Glutamatergic neuron (in vitro differentiated cells): Measurements from ENCODE around the gene PSMD9. TPM values are rescaled to one million over a fixed set of nuclear protein-coding genes. Genes with fewer than 3 reads are reported as not detected.

ENCODE experiments used
- DNase-seq: peaks from one replicate; pipeline ENCODE4 v3.0.0; 2022
- H3K27ac Mint-ChIP-seq: one replicate; pipeline ENCODE4 v1.8.0; 2020; ENCODE audit warnings: mild to moderate bottlenecking, mixed read lengths, inconsistent platforms; ENCODE audit not compliant: unreplicated experiment
- H3K27me3 Mint-ChIP-seq: one replicate; pipeline ENCODE4 v1.8.0; 2020; ENCODE audit warnings: mild to moderate bottlenecking, moderate library complexity, mixed read lengths, inconsistent platforms; ENCODE audit not compliant: unreplicated experiment
- H3K36me3 Mint-ChIP-seq: one replicate; pipeline ENCODE4 v1.8.0; 2020; ENCODE audit warnings: mild to moderate bottlenecking, mixed read lengths, inconsistent platforms; ENCODE audit not compliant: unreplicated experiment
- H3K4me1 Mint-ChIP-seq: one replicate; pipeline ENCODE4 v1.8.0; 2020; ENCODE audit warnings: mild to moderate bottlenecking, low read depth, mixed read lengths, inconsistent platforms; ENCODE audit not compliant: unreplicated experiment
- H3K4me3 Mint-ChIP-seq: one replicate; pipeline ENCODE4 v1.8.0; 2020; ENCODE audit warnings: mild to moderate bottlenecking, mixed read lengths, inconsistent platforms; ENCODE audit not compliant: unreplicated experiment
- H3K9me3 Mint-ChIP-seq: one replicate; pipeline ENCODE4 v1.8.0; 2020; ENCODE audit warnings: mild to moderate bottlenecking, moderate library complexity, mixed read lengths, inconsistent platforms; ENCODE audit not compliant: unreplicated experiment
- total RNA-seq: library from RNA; stranded (reverse); fragmentation: NEBNext Ultra II Directional; extraction: Animal tissue kit (Norgen Biotek cat#: 25700); gene quantifications from one replicate; pipeline ENCODE4 v1.2.1, GENCODE V29; 2021; ENCODE audit not compliant: unreplicated experiment
- TF ChIP-seq, protein P1 (sequence below): fragments of 200-600 bp; sonication (generic); IDR thresholded peaks from one replicate; pipeline ENCODE4 v1.5.0; 2021; ENCODE audit not compliant: partially characterized antibody, unreplicated experiment

PSMD9 gene
- total RNA-seq, 1 donor from 2014 or later, result 53.2 TPM

- H3K4me1 Mint-ChIP-seq, result peaks cover 4% of the 10 kb centered on the region
- no peak for DNase-seq
- TF ChIP-seq, protein P1, sequence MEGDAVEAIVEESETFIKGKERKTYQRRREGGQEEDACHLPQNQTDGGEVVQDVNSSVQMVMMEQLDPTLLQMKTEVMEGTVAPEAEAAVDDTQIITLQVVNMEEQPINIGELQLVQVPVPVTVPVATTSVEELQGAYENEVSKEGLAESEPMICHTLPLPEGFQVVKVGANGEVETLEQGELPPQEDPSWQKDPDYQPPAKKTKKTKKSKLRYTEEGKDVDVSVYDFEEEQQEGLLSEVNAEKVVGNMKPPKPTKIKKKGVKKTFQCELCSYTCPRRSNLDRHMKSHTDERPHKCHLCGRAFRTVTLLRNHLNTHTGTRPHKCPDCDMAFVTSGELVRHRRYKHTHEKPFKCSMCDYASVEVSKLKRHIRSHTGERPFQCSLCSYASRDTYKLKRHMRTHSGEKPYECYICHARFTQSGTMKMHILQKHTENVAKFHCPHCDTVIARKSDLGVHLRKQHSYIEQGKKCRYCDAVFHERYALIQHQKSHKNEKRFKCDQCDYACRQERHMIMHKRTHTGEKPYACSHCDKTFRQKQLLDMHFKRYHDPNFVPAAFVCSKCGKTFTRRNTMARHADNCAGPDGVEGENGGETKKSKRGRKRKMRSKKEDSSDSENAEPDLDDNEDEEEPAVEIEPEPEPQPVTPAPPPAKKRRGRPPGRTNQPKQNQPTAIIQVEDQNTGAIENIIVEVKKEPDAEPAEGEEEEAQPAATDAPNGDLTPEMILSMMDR, result no peak
- H3K36me3 Mint-ChIP-seq, result no peaks in the 10 kb centered on the region
- peaks cover 5% of the 10 kb centered on the region for H3K9me3 Mint-ChIP-seq
- no peaks in the 10 kb centered on the region for H3K27me3 Mint-ChIP-seq
- no peak overlapping the region for H3K27ac Mint-ChIP-seq
- no peak overlapping the region for H3K4me3 Mint-ChIP-seq
Observed at GRCh38 chr12:121953695-121954094, 65.1 kb downstream of the PSMD9 start.

- no peaks in the 10 kb centered on the region for H3K27me3 Mint-ChIP-seq
- no peaks in the 10 kb centered on the region for H3K36me3 Mint-ChIP-seq
- peak overlapping the region; percentile 77 for H3K27ac Mint-ChIP-seq
- H3K4me1 Mint-ChIP-seq, result peaks cover 4% of the 10 kb centered on the region
- peaks cover 5% of the 10 kb centered on the region for H3K9me3 Mint-ChIP-seq
- no peak for DNase-seq
- no peak overlapping the region for H3K4me3 Mint-ChIP-seq
- TF ChIP-seq, protein P1, result peak; percentile 74
Observed at GRCh38 chr12:121955258-121956237, 67.0 kb downstream of the PSMD9 start.

- Mint-ChIP-seq H3K36me3 (peaks cover 3% of the 10 kb centered on the region), H3K4me3 (no peak overlapping the region), H3K9me3 (peaks cover 5% of the 10 kb centered on the region), H3K4me1 (peaks cover 4% of the 10 kb centered on the region), H3K27me3 (no peaks in the 10 kb centered on the region), H3K27ac (no peak overlapping the region)
- no peak for DNase-seq
- TF ChIP-seq, protein P1, result no peak
Observed at GRCh38 chr12:121957861-121958515, 69.4 kb downstream of the PSMD9 start.

DNA sequence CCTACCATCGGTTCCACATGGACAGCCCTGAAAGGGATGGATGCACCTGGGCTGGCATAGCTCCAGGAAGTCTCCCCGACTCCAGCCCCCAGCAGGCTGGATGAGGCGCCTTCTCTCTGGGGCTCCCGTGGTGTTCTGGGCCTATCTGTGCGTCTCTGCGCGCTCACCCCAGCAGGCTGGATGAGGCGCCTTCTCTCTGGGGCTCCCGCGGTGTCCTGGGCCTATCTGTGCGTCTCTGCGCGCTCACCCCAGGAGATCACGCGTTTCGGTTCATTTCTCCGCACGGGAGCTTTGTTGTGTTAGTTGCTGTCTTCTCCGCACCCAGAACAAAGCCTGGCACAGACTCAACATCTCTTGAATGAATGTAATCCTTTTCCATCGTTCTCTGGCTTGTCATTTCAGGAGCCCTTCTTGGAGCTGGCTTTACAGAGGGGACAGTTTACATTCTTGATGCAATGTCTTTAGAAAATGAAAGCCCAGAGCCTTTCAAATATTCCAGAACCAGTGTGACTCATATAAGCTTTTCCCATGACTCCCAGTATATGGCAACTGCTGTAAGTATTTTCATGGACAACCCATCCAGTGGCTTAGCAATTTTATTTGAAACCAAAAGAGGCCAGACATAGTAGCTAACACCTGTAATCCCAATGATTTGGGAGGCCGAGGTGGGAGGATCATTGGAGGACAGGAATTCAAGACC is 70.1 kb downstream of the PSMD9 start:
- Mint-ChIP-seq H3K27ac (no peak overlapping the region), H3K4me3 (no peak overlapping the region), H3K27me3 (no peaks in the 10 kb centered on the region), H3K4me1 (peaks cover 4% of the 10 kb centered on the region), H3K36me3 (peaks cover 5% of the 10 kb centered on the region), H3K9me3 (peaks cover 5% of the 10 kb centered on the region)
- DNase-seq, result no peak
- TF ChIP-seq, protein P1, result no peak
